Glomerular visceral epithelial cell (primary cell): ENCODE measurements around the gene NTHL1.

Experiments
- DNase-seq: peaks from one replicate; pipeline ENCODE4 v3.0.0-alpha.2; 2016; ENCODE audit errors: extremely low spot score

Gene NTHL1

GRCh38 chr16:2009164-2009711 lies 38.4 kb downstream of the NTHL1 start:
- peak; percentile 22 for DNase-seq

GRCh38 chr16:2008631-2009163 lies 38.9 kb downstream of the NTHL1 start:
- no peak for DNase-seq

- peak; percentile 84 for DNase-seq
Measured at GRCh38 chr16:2008009-2008526, 39.6 kb downstream of the NTHL1 start.

- no peak for DNase-seq
Measured at GRCh38 chr16:2007081-2007836, 40.4 kb downstream of the NTHL1 start.

GRCh38 chr16:2006317-2006716 lies 41.3 kb downstream of the NTHL1 start:
- DNase-seq, result no peak

GRCh38 chr16:2005646-2006045 lies 42.0 kb downstream of the NTHL1 start:
- no peak for DNase-seq

- DNase-seq, result no peak
Measured at GRCh38 chr16:2004795-2005517, 42.7 kb downstream of the NTHL1 start.

- DNase-seq, result peak; percentile 73
Measured at GRCh38 chr16:2003827-2004641, 43.6 kb downstream of the NTHL1 start.

GRCh38 chr16:2003231-2003826 lies 44.3 kb downstream of the NTHL1 start:
- no peak for DNase-seq

GRCh38 chr16:2002406-2003230 lies 45.0 kb downstream of the NTHL1 start:
- DNase-seq, result no peak

GRCh38 chr16:2001456-2002355 lies 45.9 kb downstream of the NTHL1 start:
- DNase-seq, result no peak

- no peak for DNase-seq
Measured at GRCh38 chr16:2001035-2001434, 46.6 kb downstream of the NTHL1 start.

GRCh38 chr16:1999866-2000514 lies 47.6 kb downstream of the NTHL1 start:
- no peak for DNase-seq

GRCh38 chr16:1998852-1999801 lies 48.5 kb downstream of the NTHL1 start:
- DNase-seq, result no peak

GRCh38 chr16:1998360-1998835 lies 49.2 kb downstream of the NTHL1 start:
- no peak for DNase-seq

GRCh38 chr16:1997494-1998359 lies 49.9 kb downstream of the NTHL1 start:
- no peak for DNase-seq
